Mesenchymal stem cell (in vitro differentiated cells and primary cell): ENCODE data around the gene RGMB.
A peak's percentile ranks its signal among the peaks of the same experiment; 100 is the strongest.
"Not testable (repeated sequence)": the region's sequence is repeated elsewhere in the genome, so short reads cannot be mapped to it uniquely, and the experiment has no call there.

Source experiments
- DNase-seq: peaks from one replicate; pipeline ENCODE4 v3.0.0-alpha.2; 2013
- H2AFZ ChIP-seq: one replicate; pipeline ENCODE4 v1.6.1; 2013; ENCODE audit warnings: low read depth, mild to moderate bottlenecking, control low read depth, inconsistent platforms, low read length, moderate library complexity
- H2AK5ac ChIP-seq: 2 replicates; pipeline ENCODE4 v1.6.1; 2013; ENCODE audit warnings: low read length, moderate library complexity, mild to moderate bottlenecking, inconsistent platforms; ENCODE audit not compliant: severe bottlenecking
- H2BK120ac ChIP-seq: one replicate; pipeline ENCODE4 v1.6.1; 2013; ENCODE audit warnings: low read depth, mild to moderate bottlenecking, inconsistent platforms, low read length, moderate library complexity
- H2BK12ac ChIP-seq, 2 experiments: one replicate each; pipeline ENCODE4 v1.6.1; 2013; ENCODE audit warnings: inconsistent platforms in 2 of 2, low read length in 2 of 2, mild to moderate bottlenecking in 2 of 2, moderate library complexity in 2 of 2, control low read depth in 1 of 2
- H2BK15ac ChIP-seq: one replicate; pipeline ENCODE4 v1.6.1; 2013; ENCODE audit warnings: mild to moderate bottlenecking, low read depth, inconsistent platforms; ENCODE audit not compliant: poor library complexity, severe bottlenecking
- H2BK5ac ChIP-seq: 2 replicates; pipeline ENCODE4 v1.6.1; 2013; ENCODE audit warnings: low read depth, mild to moderate bottlenecking, low read length, control low read depth, inconsistent platforms; ENCODE audit not compliant: poor library complexity, severe bottlenecking
- H3K14ac ChIP-seq, 2 experiments: one replicate each; pipeline ENCODE4 v1.6.1; 2013; ENCODE audit warnings: inconsistent platforms in 2 of 2, low read length in 2 of 2, control low read depth in 1 of 2, mild to moderate bottlenecking in 1 of 2, moderate library complexity in 1 of 2
- H3K18ac ChIP-seq, 2 experiments: one replicate each; pipeline ENCODE4 v1.6.1; 2013; ENCODE audit warnings: inconsistent platforms in 2 of 2, low read length in 2 of 2, control low read depth in 1 of 2, low read depth in 1 of 2, mild to moderate bottlenecking in 1 of 2
- H3K23ac ChIP-seq, 2 experiments: one replicate each; pipeline ENCODE4 v1.6.1; 2013; ENCODE audit warnings: inconsistent platforms in 2 of 2, low read length in 2 of 2, mild to moderate bottlenecking in 2 of 2, moderate library complexity in 2 of 2, control low read depth in 1 of 2
- H3K27ac ChIP-seq: 2 replicates; pipeline ENCODE4 v1.5.1; 2013; ENCODE audit warnings: mild to moderate bottlenecking, moderate library complexity, low read length, control low read depth, inconsistent platforms; ENCODE audit not compliant: poor library complexity, severe bottlenecking
- H3K27me3 ChIP-seq, 2 experiments: 2 replicates each; pipeline versions ENCODE4 v1.6.1 to v1.7.0; 2013; ENCODE audit warnings: low read length in 2 of 2, mild to moderate bottlenecking in 2 of 2, moderate library complexity in 2 of 2, control low read depth in 1 of 2, inconsistent platforms in 1 of 2; ENCODE audit not compliant: control insufficient read depth in 1 of 2, insufficient read depth in 1 of 2
- H3K36me3 ChIP-seq, 2 experiments: 2 replicates each; pipeline versions ENCODE4 v1.6.1 to v1.7.0; 2013; ENCODE audit warnings: low read length in 2 of 2, control low read depth in 1 of 2, inconsistent platforms in 1 of 2, low read depth in 1 of 2, mild to moderate bottlenecking in 1 of 2; ENCODE audit not compliant: insufficient read depth in 2 of 2, control insufficient read depth in 1 of 2
- H3K4ac ChIP-seq, 2 experiments: one replicate each; pipeline ENCODE4 v1.6.1; 2013; ENCODE audit warnings: inconsistent platforms in 2 of 2, low read length in 2 of 2, mild to moderate bottlenecking in 2 of 2, moderate library complexity in 2 of 2, control low read depth in 1 of 2, low read depth in 1 of 2
- H3K4me1 ChIP-seq: 2 replicates; pipeline ENCODE4 v1.6.1; 2013; ENCODE audit warnings: low read depth, low read length, control low read depth; ENCODE audit not compliant: control insufficient read depth, insufficient read depth
- H3K4me2 ChIP-seq: 2 replicates; pipeline ENCODE4 v1.6.1; 2013; ENCODE audit warnings: low read length, mild to moderate bottlenecking, inconsistent platforms; ENCODE audit not compliant: poor library complexity, severe bottlenecking
- H3K4me3 ChIP-seq, 2 experiments: 2 replicates each; pipeline versions ENCODE4 v1.5.1 to v1.7.0; 2013; ENCODE audit warnings: low read length in 2 of 2, mild to moderate bottlenecking in 2 of 2, control low read depth in 1 of 2, low read depth in 1 of 2; ENCODE audit not compliant: insufficient read depth in 1 of 2
- H3K79me1 ChIP-seq: replicated peaks from 2 replicates; pipeline ENCODE4 v1.6.1; 2013; ENCODE audit warnings: mild to moderate bottlenecking, control low read depth, low read length, inconsistent platforms; ENCODE audit not compliant: poor library complexity, severe bottlenecking
- H3K9ac ChIP-seq: 2 replicates; pipeline ENCODE4 v1.7.0; 2013; ENCODE audit warnings: mild to moderate bottlenecking, low read length, moderate library complexity
- H3K9me3 ChIP-seq: 2 replicates; pipeline ENCODE4 v1.7.0; 2013; ENCODE audit warnings: mild to moderate bottlenecking, low read length; ENCODE audit not compliant: control insufficient read depth
- H4K8ac ChIP-seq: one replicate; pipeline ENCODE4 v1.6.1; 2013; ENCODE audit warnings: inconsistent platforms, mild to moderate bottlenecking, low read length, moderate library complexity
- H4K91ac ChIP-seq: one replicate; pipeline ENCODE4 v1.6.1; 2013; ENCODE audit warnings: mild to moderate bottlenecking, low read length, inconsistent platforms
- WGBS: methylation state at CpG from one replicate; pipeline ENCODE4 v1.1.7; 2013; ENCODE audit warnings: mixed read lengths; 5-methylcytosine and 5-hydroxymethylcytosine counted together

The RGMB gene

DNA sequence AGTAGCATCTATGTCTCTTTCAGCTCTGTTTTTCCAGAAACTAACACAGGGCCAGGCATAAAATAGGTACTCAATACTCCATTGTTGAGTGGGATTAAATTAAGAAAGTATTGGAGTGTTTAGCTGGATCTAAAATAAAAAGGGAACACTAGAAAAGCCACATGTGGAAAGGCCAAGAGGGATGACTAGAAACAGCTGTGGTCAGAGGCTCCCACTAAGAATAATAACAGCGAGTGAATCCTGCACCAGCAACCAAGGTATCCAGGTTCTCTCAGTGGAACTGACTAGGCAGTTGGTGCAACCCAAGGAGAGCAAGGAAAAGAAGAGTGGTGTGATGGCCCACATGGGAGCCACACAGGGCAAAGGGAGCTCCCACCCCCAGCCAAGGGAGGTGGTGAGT is 31.5 kb upstream of the RGMB start:
- Histone ChIP-seq H3K9ac (no peak overlapping the region), H3K36me3 (no peaks in the 10 kb centered on the region), H3K14ac (no peak overlapping the region), H3K27ac (no peak overlapping the region), H2BK120ac (no peak overlapping the region), H4K91ac (no peak overlapping the region), H3K18ac (no peak overlapping the region), H3K4me3 (no peak overlapping the region), H2BK12ac (no peak overlapping the region), H3K27me3 (no peaks in the 10 kb centered on the region), H2BK15ac (no peak overlapping the region), H4K8ac (no peak overlapping the region), H3K23ac (no peak overlapping the region), H3K79me1 (no peaks in the 10 kb centered on the region), H2BK5ac (no peak overlapping the region), H3K4ac (no peak overlapping the region), H3K4me1 (peaks cover 3% of the 10 kb centered on the region), H2AK5ac (no peak overlapping the region), H3K4me2 (no peak overlapping the region), H2AFZ (no peak overlapping the region), H3K9me3 (peaks cover 7% of the 10 kb centered on the region)
- WGBS = 100% methylated on average over 1 of the region's 1 CpG
- DNase-seq = no peak

DNA sequence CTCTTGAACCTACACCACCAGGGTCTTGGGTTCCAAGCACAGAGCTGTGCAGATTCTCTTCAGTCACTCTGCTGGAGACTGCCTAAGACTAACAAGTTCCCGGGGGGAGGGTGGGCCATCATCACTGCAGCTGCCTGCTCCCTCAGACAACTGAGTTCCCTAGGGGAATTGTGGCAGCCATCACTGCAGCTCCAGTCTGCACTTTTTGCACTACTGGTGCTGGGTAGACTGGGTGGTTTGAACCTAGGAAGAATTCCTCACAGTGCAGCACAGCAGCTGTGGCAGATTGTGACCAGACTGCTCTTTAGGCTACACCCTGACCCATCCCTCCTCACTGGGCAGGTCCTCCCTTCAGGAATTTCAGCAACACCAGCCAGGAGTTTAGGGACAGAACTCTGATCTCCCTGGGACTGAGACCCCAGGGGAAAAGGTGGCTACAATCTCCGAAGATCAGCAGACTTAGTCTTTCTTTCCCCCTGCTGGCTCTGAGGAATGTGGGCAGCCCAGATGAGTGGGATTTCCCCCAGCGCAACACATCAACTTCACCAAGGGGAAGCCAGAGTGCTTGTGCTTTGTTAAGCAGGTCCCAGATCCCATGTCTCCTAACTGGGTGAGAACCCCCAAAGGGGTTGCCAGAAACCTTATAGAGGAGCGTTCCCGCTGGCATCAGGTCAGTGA is 30.9 kb upstream of the RGMB start:
- no peak overlapping the region for H2BK12ac ChIP-seq
- no peak overlapping the region for H3K4me3 ChIP-seq
- no peaks in the 10 kb centered on the region for H3K36me3 ChIP-seq
- H3K79me1 ChIP-seq = no peaks in the 10 kb centered on the region
- H4K91ac ChIP-seq = no peak overlapping the region
- H4K8ac ChIP-seq = no peak overlapping the region
- H2BK120ac ChIP-seq = no peak overlapping the region
- H3K4me2 ChIP-seq = no peak overlapping the region
- no peak overlapping the region for H3K4ac ChIP-seq
- H3K27ac ChIP-seq = no peak overlapping the region
- no peak overlapping the region for H3K9ac ChIP-seq
- peaks cover 3% of the 10 kb centered on the region for H3K4me1 ChIP-seq
- no peak overlapping the region for H3K18ac ChIP-seq
- no peak overlapping the region for H2BK5ac ChIP-seq
- H2BK15ac ChIP-seq = no peak overlapping the region
- H3K23ac ChIP-seq = no peak overlapping the region
- H3K27me3 ChIP-seq = no peaks in the 10 kb centered on the region
- H2AK5ac ChIP-seq = no peak overlapping the region
- WGBS = 78% methylated on average over 5 of the region's 5 CpGs
- H3K14ac ChIP-seq = peak overlapping the region in 1 of 2 experiments; percentile 28
- DNase-seq = no peak
- no peak overlapping the region for H2AFZ ChIP-seq
- H3K9me3 ChIP-seq = peaks cover 2% of the 10 kb centered on the region

DNA sequence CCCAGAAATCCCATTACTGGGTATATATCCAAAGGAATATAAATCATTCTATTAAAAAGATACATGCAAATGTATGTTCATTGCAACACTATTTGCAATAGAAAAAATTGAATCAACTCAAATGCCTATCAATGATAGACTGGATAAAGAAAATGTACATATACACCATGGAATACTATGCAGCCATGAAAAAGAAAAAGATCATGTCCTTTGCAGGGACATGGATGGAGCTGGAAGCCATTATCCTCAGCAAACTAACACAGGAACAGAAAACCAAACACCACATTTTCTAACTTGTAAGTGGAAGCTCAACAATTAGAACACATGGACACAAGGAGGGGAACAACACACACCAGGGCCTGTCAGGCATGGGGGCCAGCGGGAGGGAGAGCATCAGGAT is 25.2 kb upstream of the RGMB start:
- not testable (repeated sequence) for H2BK5ac ChIP-seq, H3K27me3 ChIP-seq, H2AK5ac ChIP-seq, H3K14ac ChIP-seq, H2BK15ac ChIP-seq, H3K4me1 ChIP-seq, H2AFZ ChIP-seq, H3K4me2 ChIP-seq, H3K18ac ChIP-seq, H3K36me3 ChIP-seq, H2BK12ac ChIP-seq, H3K23ac ChIP-seq, H4K91ac ChIP-seq, H3K4ac ChIP-seq, H4K8ac ChIP-seq, H3K9me3 ChIP-seq, H3K79me1 ChIP-seq, H3K4me3 ChIP-seq, H3K9ac ChIP-seq, H2BK120ac ChIP-seq, H3K27ac ChIP-seq, DNase-seq
- 86% methylated on average over 1 of the region's 1 CpG for WGBS

DNA sequence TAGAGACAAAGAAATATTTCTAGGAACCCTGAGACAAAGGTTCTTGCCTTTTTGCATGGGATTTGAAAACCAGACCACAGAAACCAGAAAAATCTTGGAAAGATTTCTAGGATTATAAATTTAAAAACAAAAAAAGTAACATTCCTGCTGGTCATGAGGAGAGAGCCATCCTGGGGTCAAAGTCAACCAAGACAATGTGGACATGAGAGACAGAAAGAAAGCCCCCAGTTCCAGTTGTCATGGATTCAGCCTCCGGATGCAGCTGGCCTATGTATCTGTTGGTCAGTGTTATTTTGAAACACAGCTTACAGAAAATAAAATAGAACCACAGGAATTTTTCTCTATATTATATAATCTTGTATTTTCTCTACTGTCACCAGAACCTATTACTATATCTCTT is 24.4 kb upstream of the RGMB start:
- Histone ChIP-seq H4K8ac (no peak overlapping the region), H3K18ac (no peak overlapping the region), H3K27me3 (no peaks in the 10 kb centered on the region), H3K14ac (no peak overlapping the region), H3K9me3 (peaks cover 4% of the 10 kb centered on the region), H2BK12ac (no peak overlapping the region), H3K36me3 (no peaks in the 10 kb centered on the region), H2AFZ (no peak overlapping the region), H3K9ac (no peak overlapping the region), H2BK15ac (no peak overlapping the region), H3K23ac (no peak overlapping the region), H3K79me1 (no peaks in the 10 kb centered on the region), H3K4ac (no peak overlapping the region), H3K4me2 (no peak overlapping the region), H3K27ac (no peak overlapping the region), H4K91ac (no peak overlapping the region), H2AK5ac (no peak overlapping the region), H3K4me1 (no peaks in the 10 kb centered on the region), H3K4me3 (no peak overlapping the region), H2BK120ac (no peak overlapping the region), H2BK5ac (no peak overlapping the region)
- DNase-seq = no peak
- WGBS = no CpG with 5 or more reads among the region's 1 CpG
